Bone marrow (tissue), 2 donors: ENCODE results near the gene PTBP3.
"Not testable (repeated sequence)": the region's sequence is repeated elsewhere in the genome, so short reads cannot be mapped to it uniquely, and the experiment has no call there.

Experiments
- DNase-seq, 2 donors: peaks; one replicate each; lab custom pipeline; 2025; lab: John Stamatoyannopoulos, UW

The PTBP3 gene

GRCh38 chr9:112268413-112268812, 65.0 kb downstream of the PTBP3 start:
- DNase-seq = no peak

DNA sequence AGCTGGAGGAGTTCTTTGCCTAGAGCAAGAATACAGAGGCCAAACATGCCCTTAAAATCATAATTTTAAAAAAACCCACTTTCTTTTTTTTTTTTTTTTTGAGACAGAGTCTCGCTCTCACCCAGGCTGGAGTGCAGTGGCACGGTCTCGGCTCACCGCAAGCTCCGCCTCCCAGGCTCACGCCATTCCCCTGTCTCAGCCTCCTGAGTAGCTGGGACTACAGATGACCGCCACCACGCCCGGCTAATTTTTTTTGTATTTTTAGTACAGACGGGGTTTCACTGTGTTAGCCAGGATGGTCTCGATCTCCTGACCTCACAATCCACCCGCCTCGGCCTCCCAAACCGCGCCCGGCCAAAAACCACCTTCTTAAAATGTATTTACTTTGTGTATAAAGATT, 66.3 kb downstream of the PTBP3 start:
- not testable (repeated sequence) for DNase-seq

DNA sequence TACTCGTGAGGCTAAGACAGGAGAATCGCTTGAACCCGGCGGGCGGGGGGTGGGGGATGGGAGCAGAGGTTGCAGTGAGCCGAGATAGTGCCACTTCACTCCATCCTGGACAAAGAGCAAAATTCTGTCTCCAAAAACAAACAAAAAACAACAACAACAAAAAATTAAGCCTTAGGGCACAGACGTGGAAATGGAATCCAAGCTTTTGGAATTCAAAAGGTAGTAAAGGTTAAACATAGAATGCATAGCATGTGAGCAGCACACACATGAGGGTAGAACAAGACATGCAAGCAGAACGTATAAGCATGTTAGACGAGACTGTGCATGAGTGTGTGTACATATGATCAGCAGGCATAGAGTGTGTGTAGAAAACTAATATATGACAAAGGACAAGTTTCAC, 68.0 kb downstream of the PTBP3 start:
- DNase-seq = no peak

DNA sequence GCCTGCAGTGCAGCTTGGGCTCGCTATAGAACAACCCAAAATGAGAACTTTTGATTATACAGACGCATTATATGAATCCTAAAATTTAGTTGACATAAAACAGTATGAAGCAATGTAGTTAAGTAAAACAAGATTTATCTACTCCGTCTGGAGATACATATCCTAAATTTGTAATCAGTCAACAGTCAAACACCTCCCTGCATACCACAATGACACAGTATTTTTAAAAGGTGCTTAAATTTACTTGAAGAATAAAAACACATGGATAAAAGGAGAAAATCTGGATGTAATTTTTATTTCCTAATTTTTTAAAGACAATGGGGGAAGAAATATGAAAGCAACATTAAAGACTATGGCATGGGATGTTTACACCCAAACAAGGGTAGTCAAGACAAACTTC, 70.8 kb downstream of the PTBP3 start:
- no peak for DNase-seq

DNA sequence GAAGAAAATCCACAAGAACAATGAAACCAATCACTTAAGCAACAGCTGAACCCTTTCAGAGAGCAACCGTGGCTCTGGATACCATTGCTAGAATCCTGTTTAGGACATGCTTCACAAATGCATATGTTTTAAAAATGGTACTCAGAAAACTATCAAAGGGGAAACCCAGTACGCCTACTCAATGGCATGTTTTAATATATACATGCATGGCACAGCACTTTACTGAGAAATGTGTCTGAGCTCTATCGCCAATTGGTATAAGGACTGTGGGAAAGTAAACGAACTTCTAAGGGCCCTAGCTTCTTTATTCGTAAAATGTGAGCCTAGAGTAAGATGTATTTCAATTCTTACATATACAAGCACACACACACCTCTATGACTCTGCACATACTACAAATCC, 72.3 kb downstream of the PTBP3 start:
- DNase-seq = no peak

- no peak for DNase-seq
Measured at GRCh38 chr9:112258106-112258505, 75.3 kb downstream of the PTBP3 start.

- DNase-seq = no peak
Measured at GRCh38 chr9:112252194-112252593, 81.2 kb downstream of the PTBP3 start.

GRCh38 chr9:112249277-112249676, 84.1 kb downstream of the PTBP3 start:
- peak in 1 of 2 donors; percentile 57 for DNase-seq

DNA sequence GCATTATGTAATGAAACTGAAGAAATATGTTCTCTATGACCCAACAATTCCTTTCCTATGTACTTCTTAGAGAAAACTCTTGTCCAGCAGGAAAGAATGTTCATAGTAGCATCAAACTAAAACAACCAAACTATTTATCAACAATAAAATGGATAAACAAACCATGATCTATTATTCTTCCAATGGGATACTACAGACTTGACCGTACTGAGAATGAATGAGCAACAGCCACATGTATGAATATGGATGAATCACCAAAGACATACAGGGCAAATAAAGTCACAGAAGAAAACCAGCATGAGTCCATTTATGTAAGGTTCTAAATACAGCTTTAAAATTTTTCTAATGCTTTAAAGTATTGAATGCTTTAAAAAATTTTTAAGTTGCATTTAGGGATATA, 84.7 kb downstream of the PTBP3 start:
- DNase-seq = no peak

DNA sequence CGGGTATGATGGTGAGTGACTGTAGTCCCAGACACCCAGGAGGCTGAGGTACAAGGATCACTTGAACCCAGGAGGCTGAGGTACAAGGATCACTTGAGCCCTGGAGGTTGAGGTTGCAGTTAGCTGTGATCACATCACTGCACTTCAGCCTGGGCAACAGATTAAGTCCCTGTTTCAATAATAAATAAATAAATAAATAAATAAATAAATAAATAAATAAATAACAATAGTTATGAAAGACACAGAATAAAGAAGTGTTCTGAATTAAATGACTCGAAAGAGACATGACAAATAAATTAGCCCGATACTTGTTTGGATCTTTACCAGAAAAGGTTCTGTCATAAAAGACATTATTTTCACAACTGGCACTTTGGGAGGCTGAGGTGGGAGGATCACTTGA, 86.3 kb downstream of the PTBP3 start:
- DNase-seq = no peak

DNA sequence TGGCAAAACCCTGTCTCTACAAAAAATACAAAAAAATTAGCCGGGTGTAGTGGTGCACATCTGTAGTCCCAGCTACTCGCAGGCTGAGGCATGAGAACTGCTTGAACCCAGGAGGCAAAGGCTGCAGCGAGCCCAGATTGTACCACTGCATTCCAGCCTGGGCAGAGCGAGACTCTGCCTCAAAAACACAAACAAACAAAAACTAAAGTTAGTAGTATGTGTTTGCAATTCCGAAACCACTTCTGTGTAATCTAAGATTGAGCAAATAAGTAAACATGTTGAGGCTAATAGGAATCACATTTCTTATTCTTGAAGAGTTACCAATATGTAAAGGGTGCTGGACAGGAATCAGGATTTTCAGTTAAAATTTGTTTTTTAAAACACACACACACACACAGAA, 88.3 kb downstream of the PTBP3 start:
- no peak for DNase-seq

GRCh38 chr9:112242147-112242804, 91.1 kb downstream of the PTBP3 start:
- no peak for DNase-seq

DNA sequence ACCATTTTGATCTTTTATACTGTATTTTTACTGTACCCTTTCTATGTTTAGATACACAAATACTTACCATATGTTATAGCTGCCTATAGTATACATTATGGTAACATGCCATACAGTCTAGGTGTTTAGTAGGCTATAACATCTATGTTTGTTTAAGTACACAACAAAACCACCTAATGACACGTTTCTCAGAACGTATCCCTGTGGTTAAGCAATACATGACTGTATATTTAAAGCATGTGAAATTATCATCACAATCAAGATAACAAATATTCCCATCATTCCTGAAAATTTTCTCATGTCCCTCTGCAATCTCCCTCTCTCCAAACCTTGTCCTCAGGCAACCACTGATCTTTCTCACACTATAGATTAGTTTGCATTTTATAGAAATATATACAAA, 91.9 kb downstream of the PTBP3 start:
- no peak for DNase-seq

DNA sequence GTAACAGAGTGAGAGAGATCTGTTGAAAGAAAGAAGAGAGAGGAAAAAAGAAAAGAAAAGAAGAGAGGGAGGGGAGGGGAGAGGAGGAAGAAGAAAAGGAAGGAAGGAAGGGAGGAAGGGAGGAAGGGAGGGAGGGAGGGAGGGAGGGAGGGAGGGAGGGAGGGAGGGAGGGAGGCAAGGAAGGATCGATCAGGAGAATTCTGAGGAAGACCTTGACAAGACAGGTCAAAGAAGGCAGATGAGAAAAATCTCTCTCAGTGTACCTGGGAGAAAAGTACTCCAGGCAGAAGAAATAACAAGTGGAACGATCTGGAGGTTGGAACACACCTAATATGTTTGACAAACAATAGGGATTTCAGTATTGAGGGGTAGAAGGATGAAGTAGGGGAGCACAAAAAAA, 93.7 kb downstream of the PTBP3 start:
- no peak for DNase-seq

- DNase-seq = no peak
Measured at GRCh38 chr9:112239284-112239683, 94.1 kb downstream of the PTBP3 start.

- no peak for DNase-seq
Measured at GRCh38 chr9:112234779-112235178, 98.6 kb downstream of the PTBP3 start.

- no peak for DNase-seq
Measured at GRCh38 chr9:112233769-112234168, 99.7 kb downstream of the PTBP3 start.

DNA sequence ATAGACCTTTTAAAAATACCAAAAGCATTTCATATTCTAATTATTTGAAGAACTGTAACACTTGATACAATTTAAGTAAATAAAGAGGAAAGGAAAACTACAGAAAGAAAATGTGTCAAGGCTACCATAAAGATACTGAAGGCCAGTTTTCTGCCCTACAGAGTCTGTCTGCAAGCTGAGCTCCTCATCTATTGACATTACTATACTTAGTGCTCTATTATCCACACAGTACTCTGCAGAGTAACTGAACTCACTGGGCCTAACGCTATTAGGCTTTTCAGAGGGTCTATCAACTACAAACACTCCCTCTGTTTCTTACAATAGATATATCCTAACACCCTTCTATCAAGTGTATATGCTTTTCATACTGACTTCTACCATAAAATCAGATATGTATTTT, 101.2 kb downstream of the PTBP3 start:
- no peak for DNase-seq

- DNase-seq = no peak
Measured at GRCh38 chr9:112226091-112226490, 107.3 kb downstream of the PTBP3 start.

DNA sequence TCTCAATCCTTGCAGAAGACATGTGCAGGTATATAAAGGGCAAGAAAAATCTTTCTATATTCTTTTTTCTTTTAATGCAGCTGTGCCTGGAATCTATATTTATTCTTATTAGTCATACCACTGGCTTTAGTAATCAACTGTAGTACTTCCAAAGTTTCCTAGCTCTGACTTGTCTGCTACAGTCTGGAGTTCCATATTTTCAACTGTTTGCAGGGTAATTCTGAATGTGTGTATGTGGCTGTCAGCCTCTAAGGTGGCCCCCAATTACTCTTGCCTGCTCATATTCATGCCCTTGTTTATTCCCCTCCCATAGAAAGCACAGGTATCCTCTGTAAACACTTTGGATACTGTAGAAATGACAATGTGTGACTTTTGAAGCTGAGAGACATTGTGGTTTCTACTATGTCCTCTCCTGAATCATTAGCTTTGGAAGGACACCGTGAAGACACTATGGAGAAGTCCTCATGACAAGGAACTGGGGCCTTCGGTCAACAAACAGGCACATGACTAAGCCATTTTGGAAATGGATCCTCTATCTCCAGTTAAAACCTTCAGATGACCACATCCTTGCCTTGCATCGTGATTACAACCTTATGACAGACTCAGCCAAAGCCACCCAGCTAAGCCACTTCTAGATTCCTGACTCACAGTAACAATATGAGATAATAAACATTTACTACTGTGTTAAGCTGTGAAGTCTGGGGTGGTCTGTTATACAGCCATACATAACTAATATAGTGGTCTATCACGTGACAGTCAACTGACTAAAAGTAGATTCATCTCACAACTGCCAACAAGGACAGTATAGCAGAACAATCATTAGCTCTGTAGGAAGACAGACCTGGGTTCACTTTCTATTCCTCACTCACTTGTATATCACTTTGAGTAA, 108.8 kb downstream of the PTBP3 start:
- no peak for DNase-seq

DNA sequence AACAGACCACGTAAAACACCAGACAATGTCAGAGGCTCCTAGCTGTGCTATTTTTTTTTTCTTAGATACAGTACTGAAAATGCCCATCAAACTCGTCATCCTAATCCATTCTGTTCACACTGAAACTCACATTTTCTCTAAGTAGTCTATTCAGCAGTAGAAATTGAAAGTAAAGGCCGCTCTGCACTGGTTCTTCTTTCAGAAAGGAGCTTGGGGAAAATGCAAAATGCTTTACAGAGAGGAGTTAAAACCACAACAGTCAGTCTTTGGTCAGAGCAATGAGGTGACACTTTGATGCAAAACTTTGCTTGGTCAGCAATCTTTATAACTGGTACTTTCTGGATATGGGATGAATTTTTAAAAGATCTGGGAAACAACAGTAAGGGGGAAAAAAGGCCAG, 114.5 kb downstream of the PTBP3 start:
- DNase-seq = no peak

DNA sequence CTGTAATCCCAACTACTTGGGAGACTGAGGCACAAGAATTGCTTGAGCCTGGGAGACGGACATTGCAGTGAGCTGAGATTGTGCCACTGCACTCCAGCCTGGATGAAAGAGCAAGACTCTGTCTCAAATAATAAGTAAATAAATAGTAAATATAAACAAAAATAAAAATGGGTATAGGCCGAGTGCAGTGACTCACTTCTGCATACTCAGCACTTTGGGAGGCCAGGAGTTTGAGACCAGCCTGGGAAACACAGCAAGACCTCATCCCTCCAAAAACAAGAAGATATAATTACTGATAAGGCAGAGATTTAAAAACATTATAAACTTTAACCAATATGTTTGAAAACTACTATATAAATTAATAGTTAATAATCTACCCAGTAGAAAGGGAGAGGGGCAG, 120.5 kb downstream of the PTBP3 start:
- no peak for DNase-seq

- DNase-seq = no peak
Measured at GRCh38 chr9:112207451-112207850, 126.0 kb downstream of the PTBP3 start.

DNA sequence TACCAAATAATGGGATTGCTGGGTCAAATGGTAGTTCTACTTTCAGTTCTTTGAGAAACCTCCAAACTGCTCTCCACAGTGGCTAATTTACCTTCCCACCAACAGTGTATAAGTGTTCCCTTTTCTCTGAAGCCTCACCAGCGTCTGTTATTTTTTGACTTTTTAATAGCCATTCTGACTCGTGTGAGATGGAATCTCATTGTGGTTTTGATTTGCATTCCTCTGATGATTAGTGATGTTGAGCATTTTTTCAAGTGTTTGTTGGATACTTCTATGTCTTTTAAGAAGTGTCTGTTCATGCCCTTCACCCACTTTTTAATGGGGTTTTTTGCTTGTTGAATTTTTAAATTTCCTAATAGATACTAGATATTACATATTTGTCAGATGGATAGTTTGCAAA, 129.9 kb downstream of the PTBP3 start:
- no peak for DNase-seq
